Endothelial cell (in vitro differentiated cells): Measurements from ENCODE around the gene RIPK1. TPM values are rescaled to one million over a fixed set of nuclear protein-coding genes. Genes with fewer than 3 reads are reported as not detected.

ENCODE experiments used
- DNase-seq: peaks from one replicate; pipeline ENCODE4 v3.0.0; 2021; ENCODE audit warnings: low spot score
- H3K27ac Mint-ChIP-seq: one replicate; pipeline ENCODE4 v1.8.0; 2021; ENCODE audit warnings: mixed read lengths, inconsistent platforms; ENCODE audit not compliant: unreplicated experiment
- H3K27me3 Mint-ChIP-seq: one replicate; pipeline ENCODE4 v1.8.0; 2021; ENCODE audit warnings: mild to moderate bottlenecking, moderate library complexity, mixed read lengths, inconsistent platforms; ENCODE audit not compliant: unreplicated experiment
- H3K36me3 Mint-ChIP-seq: one replicate; pipeline ENCODE4 v1.8.0; 2021; ENCODE audit warnings: mild to moderate bottlenecking, low read depth, mixed read lengths, inconsistent platforms; ENCODE audit not compliant: unreplicated experiment
- H3K4me1 Mint-ChIP-seq: one replicate; pipeline ENCODE4 v1.8.0; 2021; ENCODE audit warnings: mild to moderate bottlenecking, mixed read lengths, inconsistent platforms; ENCODE audit not compliant: unreplicated experiment
- H3K4me3 Mint-ChIP-seq: one replicate; pipeline ENCODE4 v1.8.0; 2021; ENCODE audit warnings: mild to moderate bottlenecking, mixed read lengths, inconsistent platforms; ENCODE audit not compliant: unreplicated experiment
- H3K9me3 Mint-ChIP-seq: one replicate; pipeline ENCODE4 v1.8.0; 2021; ENCODE audit warnings: mixed read lengths, inconsistent platforms; ENCODE audit not compliant: unreplicated experiment
- total RNA-seq: library from RNA; stranded (reverse); fragmentation: NEBNext Ultra II Directional; extraction: Animal tissue kit (Norgen Biotek cat#: 25700); gene quantifications from one replicate; pipeline ENCODE4 v1.2.1, GENCODE V29; 2021; ENCODE audit not compliant: unreplicated experiment
- TF ChIP-seq, protein P1 (sequence below): fragments of 200-600 bp; sonication (generic); IDR thresholded peaks from one replicate; pipeline ENCODE4 v1.5.0; 2021; ENCODE audit warnings: antibody characterized with exemption; ENCODE audit not compliant: unreplicated experiment

RIPK1 gene
- total RNA-seq, 1 donor from 2014 or later: 34.7 TPM

DNA sequence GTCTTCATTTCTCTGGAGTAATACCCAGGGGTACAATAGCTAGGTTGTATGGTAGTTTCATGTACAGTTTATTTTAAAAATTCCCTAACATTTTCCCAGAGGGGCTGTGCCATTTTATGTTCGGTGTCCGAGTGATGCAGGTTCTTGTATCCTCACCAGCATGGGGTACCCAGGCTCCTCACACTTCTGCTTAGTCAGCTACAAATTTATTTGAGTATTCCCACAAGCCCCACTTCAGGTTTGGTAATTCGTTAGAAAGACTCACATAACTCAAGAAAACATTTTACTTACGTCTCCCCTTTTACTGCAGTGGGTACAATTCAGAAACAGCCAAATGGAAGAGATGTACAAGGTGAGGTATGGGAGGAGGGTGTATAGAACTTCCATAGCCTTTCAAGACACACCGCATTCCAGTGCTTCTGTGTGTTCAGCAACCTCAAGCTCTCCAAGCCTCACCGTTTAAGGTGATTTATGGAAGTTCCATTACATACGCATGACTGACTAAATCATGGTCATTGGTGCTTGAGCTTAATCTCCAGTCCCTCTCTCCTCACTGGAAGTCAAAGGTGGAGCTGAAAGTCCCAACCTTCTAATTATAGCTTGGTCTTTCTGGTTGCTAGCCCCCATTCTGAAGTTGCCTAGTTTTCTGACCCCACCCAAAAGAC is 18.1 kb downstream of the RIPK1 start:
- Mint-ChIP-seq H3K4me1 (peaks cover 14% of the 10 kb centered on the region), H3K36me3 (peaks cover 90% of the 10 kb centered on the region), H3K4me3 (peak overlapping the region; percentile 84), H3K27ac (no peak overlapping the region), H3K27me3 (peaks cover 12% of the 10 kb centered on the region), H3K9me3 (peaks cover 13% of the 10 kb centered on the region)
- TF ChIP-seq, protein P1, sequence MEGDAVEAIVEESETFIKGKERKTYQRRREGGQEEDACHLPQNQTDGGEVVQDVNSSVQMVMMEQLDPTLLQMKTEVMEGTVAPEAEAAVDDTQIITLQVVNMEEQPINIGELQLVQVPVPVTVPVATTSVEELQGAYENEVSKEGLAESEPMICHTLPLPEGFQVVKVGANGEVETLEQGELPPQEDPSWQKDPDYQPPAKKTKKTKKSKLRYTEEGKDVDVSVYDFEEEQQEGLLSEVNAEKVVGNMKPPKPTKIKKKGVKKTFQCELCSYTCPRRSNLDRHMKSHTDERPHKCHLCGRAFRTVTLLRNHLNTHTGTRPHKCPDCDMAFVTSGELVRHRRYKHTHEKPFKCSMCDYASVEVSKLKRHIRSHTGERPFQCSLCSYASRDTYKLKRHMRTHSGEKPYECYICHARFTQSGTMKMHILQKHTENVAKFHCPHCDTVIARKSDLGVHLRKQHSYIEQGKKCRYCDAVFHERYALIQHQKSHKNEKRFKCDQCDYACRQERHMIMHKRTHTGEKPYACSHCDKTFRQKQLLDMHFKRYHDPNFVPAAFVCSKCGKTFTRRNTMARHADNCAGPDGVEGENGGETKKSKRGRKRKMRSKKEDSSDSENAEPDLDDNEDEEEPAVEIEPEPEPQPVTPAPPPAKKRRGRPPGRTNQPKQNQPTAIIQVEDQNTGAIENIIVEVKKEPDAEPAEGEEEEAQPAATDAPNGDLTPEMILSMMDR: no peak
- DNase-seq: no peak

DNA sequence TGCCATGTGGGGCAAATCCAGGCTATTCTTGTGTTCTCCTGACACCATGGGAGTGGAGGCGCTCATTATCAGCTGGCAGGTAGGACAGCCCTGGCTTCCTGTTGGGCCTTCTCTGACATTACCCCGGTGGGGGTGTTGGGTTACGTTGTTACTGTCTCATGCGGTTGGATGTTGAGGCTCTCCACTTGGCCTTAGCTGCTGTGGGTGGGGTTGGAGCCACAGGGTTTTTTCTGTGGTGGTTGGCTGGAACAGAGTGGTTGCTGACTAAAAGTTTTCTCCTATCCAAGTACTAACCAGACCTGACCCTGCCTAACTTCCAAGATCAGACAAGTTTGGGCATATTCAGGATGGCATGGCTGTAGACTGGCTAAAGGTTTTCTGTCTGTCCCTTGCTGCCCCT is 20.2 kb downstream of the RIPK1 start:
- Mint-ChIP-seq H3K9me3 (peaks cover 13% of the 10 kb centered on the region), H3K27ac (no peak overlapping the region), H3K36me3 (peaks cover 72% of the 10 kb centered on the region), H3K27me3 (peaks cover 9% of the 10 kb centered on the region), H3K4me1 (peaks cover 5% of the 10 kb centered on the region), H3K4me3 (peak overlapping the region; percentile 87)
- TF ChIP-seq, protein P1: no peak
- DNase-seq: no peak

DNA sequence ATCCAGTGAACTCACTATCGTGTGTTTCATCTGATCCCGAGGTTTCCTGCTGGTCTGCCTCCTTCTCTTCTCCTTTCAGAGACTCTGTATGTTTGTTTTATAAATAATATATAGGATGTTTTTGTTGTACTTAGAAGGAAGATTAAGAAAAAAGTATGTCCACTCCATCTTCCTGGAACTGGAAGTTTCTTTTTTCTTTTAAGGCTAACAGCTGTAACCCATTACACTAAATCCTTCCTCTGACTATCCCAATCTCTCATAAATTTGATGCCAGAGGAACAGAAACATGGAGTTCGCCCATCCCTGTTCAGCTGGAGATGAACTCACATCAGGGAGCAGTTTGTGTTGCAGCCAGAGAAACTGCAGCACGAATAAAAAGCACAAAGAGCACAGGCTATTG is 20.7 kb downstream of the RIPK1 start:
- H3K9me3 Mint-ChIP-seq: peaks cover 14% of the 10 kb centered on the region
- DNase-seq: no peak
- peak overlapping the region; percentile 87 for H3K4me3 Mint-ChIP-seq
- peaks cover 10% of the 10 kb centered on the region for H3K27me3 Mint-ChIP-seq
- H3K36me3 Mint-ChIP-seq: peaks cover 68% of the 10 kb centered on the region
- no peak overlapping the region for H3K27ac Mint-ChIP-seq
- TF ChIP-seq, protein P1: no peak
- H3K4me1 Mint-ChIP-seq: peaks cover 5% of the 10 kb centered on the region

DNA sequence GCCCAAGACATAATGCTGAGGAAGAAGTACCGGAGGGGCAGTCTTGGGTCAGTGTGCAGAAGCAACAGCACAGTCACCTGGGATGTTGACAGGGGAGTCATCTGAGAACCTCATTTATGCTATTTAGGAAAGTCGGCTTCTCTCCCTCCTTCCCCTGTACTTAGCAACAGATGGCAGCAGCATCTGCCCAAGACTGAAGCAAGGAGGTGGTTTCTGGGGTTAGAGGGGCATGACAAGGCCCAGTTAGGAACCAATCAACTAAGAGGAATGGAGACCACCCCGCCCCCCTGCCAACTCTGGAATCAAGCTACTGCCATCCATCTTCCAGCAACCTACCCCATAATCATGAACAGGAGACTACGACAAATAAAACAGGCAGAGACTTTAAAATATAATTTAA is 21.7 kb downstream of the RIPK1 start:
- TF ChIP-seq, protein P1: no peak
- Mint-ChIP-seq H3K36me3 (peaks cover 68% of the 10 kb centered on the region), H3K4me1 (peaks cover 5% of the 10 kb centered on the region), H3K27ac (no peak overlapping the region), H3K9me3 (peaks cover 23% of the 10 kb centered on the region), H3K27me3 (peaks cover 13% of the 10 kb centered on the region), H3K4me3 (peak overlapping the region; percentile 95)
- no peak for DNase-seq

DNA sequence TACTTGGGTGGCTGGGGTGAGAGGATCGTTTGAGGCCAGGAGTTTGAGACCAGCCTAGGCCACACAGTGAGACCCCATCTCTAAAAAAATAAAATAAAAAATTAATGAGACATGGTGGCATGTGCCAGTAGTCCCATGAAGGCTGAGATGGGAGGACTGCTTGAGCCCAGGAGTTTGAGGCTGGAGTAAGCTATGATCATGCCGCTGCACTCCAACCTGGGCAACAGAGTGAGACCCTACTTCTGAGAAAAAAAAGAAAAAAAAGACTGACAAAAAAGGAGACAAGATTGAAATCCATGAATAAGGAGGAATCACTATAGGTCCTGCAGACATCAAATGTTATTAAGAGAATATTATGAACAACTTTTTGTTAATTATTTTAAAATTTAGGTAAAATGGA is 26.5 kb downstream of the RIPK1 start:
- Mint-ChIP-seq H3K4me3 (peak overlapping the region; percentile 71), H3K27me3 (peaks cover 11% of the 10 kb centered on the region), H3K9me3 (peaks cover 19% of the 10 kb centered on the region), H3K36me3 (peaks cover 47% of the 10 kb centered on the region), H3K4me1 (peaks cover 5% of the 10 kb centered on the region), H3K27ac (no peak overlapping the region)
- TF ChIP-seq, protein P1: no peak
- no peak for DNase-seq
